MG63 (cell line): Measurements from ENCODE around the gene RABGAP1L. TPM values are rescaled to one million over a fixed set of nuclear protein-coding genes. Genes with fewer than 3 reads are reported as not detected.
"Not testable (repeated sequence)": the region's sequence is repeated elsewhere in the genome, so short reads cannot be mapped to it uniquely, and the experiment has no call there.

Experiments used
- DNase-seq: peaks from one replicate; pipeline ENCODE4 v3.0.0-alpha.2; 2020
- H3K27me3 ChIP-seq: fragments of 250-450 bp; sonication (Bioruptor Pico); 2 replicates; pipeline ENCODE4 v1.5.1; 2020; ENCODE audit warnings: mild to moderate bottlenecking, moderate library complexity
- H3K36me3 ChIP-seq: fragments of 250-450 bp; sonication (Bioruptor Pico); 2 replicates; pipeline ENCODE4 v1.5.1; 2020; ENCODE audit warnings: mild to moderate bottlenecking, moderate library complexity
- H3K4me3 ChIP-seq: fragments of 250-450 bp; sonication (Bioruptor Pico); 2 replicates; pipeline ENCODE4 v1.5.1; 2020; ENCODE audit warnings: mild to moderate bottlenecking, moderate library complexity
- H3K9me3 ChIP-seq: fragments of 250-450 bp; sonication (Bioruptor Pico); 2 replicates; pipeline ENCODE4 v1.5.1; 2020; ENCODE audit warnings: mild to moderate bottlenecking, moderate library complexity
- total RNA-seq: library from RNA; depleted of rRNA; stranded (reverse); fragments of >200 nt; shearing (Covaris generic); gene quantifications from 2 replicates; pipeline ENCODE4 v1.2.3, GENCODE V29; 2014; ENCODE audit warnings: low replicate concordance

The RABGAP1L gene
- total RNA-seq, 1 experiment from 2014 or later = 14.8 TPM

- Histone ChIP-seq H3K36me3 (no peaks in the 10 kb centered on the region), H3K27me3 (no peaks in the 10 kb centered on the region), H3K9me3 (no peaks in the 10 kb centered on the region), H3K4me3 (no peak overlapping the region)
- no peak for DNase-seq
Observed at GRCh38 chr1:174569240-174569639, 409.9 kb downstream of the RABGAP1L start.

GRCh38 chr1:174572771-174573170, 413.5 kb downstream of the RABGAP1L start:
- Histone ChIP-seq H3K4me3 (no peak overlapping the region), H3K36me3 (no peaks in the 10 kb centered on the region), H3K9me3 (no peaks in the 10 kb centered on the region), H3K27me3 (no peaks in the 10 kb centered on the region)
- DNase-seq = no peak

- H3K27me3 ChIP-seq, H3K9me3 ChIP-seq, H3K4me3 ChIP-seq, H3K36me3 ChIP-seq, DNase-seq: not testable (repeated sequence)
Observed at GRCh38 chr1:174576120-174576519, 416.8 kb downstream of the RABGAP1L start.

GRCh38 chr1:174577681-174578080, 418.4 kb downstream of the RABGAP1L start:
- no peaks in the 10 kb centered on the region for H3K27me3 ChIP-seq
- H3K4me3 ChIP-seq = no peak overlapping the region
- no peaks in the 10 kb centered on the region for H3K36me3 ChIP-seq
- DNase-seq = no peak
- no peaks in the 10 kb centered on the region for H3K9me3 ChIP-seq

GRCh38 chr1:174580801-174581200, 421.5 kb downstream of the RABGAP1L start:
- Histone ChIP-seq H3K4me3 (no peak overlapping the region), H3K9me3 (no peaks in the 10 kb centered on the region), H3K27me3 (no peaks in the 10 kb centered on the region), H3K36me3 (no peaks in the 10 kb centered on the region)
- no peak for DNase-seq

- Histone ChIP-seq H3K27me3 (no peaks in the 10 kb centered on the region), H3K9me3 (no peaks in the 10 kb centered on the region), H3K4me3 (no peak overlapping the region), H3K36me3 (no peaks in the 10 kb centered on the region)
- no peak for DNase-seq
Observed at GRCh38 chr1:174583316-174583715, 424.0 kb downstream of the RABGAP1L start.

- H3K27me3 ChIP-seq = no peaks in the 10 kb centered on the region
- no peaks in the 10 kb centered on the region for H3K36me3 ChIP-seq
Observed at GRCh38 chr1:174584071-174584470, 424.8 kb downstream of the RABGAP1L start.

GRCh38 chr1:174588618-174589017, 429.3 kb downstream of the RABGAP1L start:
- not testable (repeated sequence) for H3K36me3 ChIP-seq, H3K27me3 ChIP-seq, H3K4me3 ChIP-seq, DNase-seq, H3K9me3 ChIP-seq

More at GRCh38 chr1:174584071-174584470, 424.8 kb downstream of the RABGAP1L start:
- no peak for DNase-seq
- no peak overlapping the region for H3K4me3 ChIP-seq
- no peaks in the 10 kb centered on the region for H3K9me3 ChIP-seq

GRCh38 chr1:174605198-174605597, 445.9 kb downstream of the RABGAP1L start:
- Histone ChIP-seq H3K9me3 (no peaks in the 10 kb centered on the region), H3K27me3 (peaks cover 2% of the 10 kb centered on the region; the same call in 1 of the 2 replicates), H3K4me3 (no peak overlapping the region), H3K36me3 (no peaks in the 10 kb centered on the region)
- DNase-seq = no peak

- no peak for DNase-seq
- no peaks in the 10 kb centered on the region for H3K9me3 ChIP-seq
- peaks cover 2% of the 10 kb centered on the region; the same call in 1 of the 2 replicates for H3K27me3 ChIP-seq
- no peak overlapping the region for H3K4me3 ChIP-seq
- H3K36me3 ChIP-seq = no peaks in the 10 kb centered on the region
Observed at GRCh38 chr1:174606471-174606870, 447.2 kb downstream of the RABGAP1L start.

- not testable (repeated sequence) for DNase-seq
Observed at GRCh38 chr1:174617905-174618304, 458.6 kb downstream of the RABGAP1L start.

GRCh38 chr1:174623324-174624035, 464.2 kb downstream of the RABGAP1L start:
- DNase-seq = no peak
- Histone ChIP-seq H3K36me3 (no peaks in the 10 kb centered on the region), H3K4me3 (no peak overlapping the region), H3K27me3 (no peaks in the 10 kb centered on the region), H3K9me3 (0 out of 2 replicates have a peak, but pooled peaks cover 2% of the 10 kb centered on the region)

More at GRCh38 chr1:174617905-174618304, 458.6 kb downstream of the RABGAP1L start:
- H3K4me3 ChIP-seq, H3K36me3 ChIP-seq, H3K27me3 ChIP-seq, H3K9me3 ChIP-seq: not testable (repeated sequence)

- no peaks in the 10 kb centered on the region for H3K27me3 ChIP-seq
- H3K4me3 ChIP-seq = no peak overlapping the region
- DNase-seq = no peak
- H3K36me3 ChIP-seq = no peaks in the 10 kb centered on the region
- no peaks in the 10 kb centered on the region for H3K9me3 ChIP-seq
Observed at GRCh38 chr1:174626031-174627025, 467.0 kb downstream of the RABGAP1L start.

GRCh38 chr1:174637487-174637886, 478.2 kb downstream of the RABGAP1L start:
- DNase-seq = no peak
- H3K4me3 ChIP-seq = no peak overlapping the region
- H3K9me3 ChIP-seq = no peaks in the 10 kb centered on the region
- no peaks in the 10 kb centered on the region for H3K27me3 ChIP-seq
- no peaks in the 10 kb centered on the region for H3K36me3 ChIP-seq

GRCh38 chr1:174639461-174639860, 480.1 kb downstream of the RABGAP1L start:
- Histone ChIP-seq H3K27me3 (no peaks in the 10 kb centered on the region), H3K36me3 (no peaks in the 10 kb centered on the region), H3K4me3 (no peak overlapping the region), H3K9me3 (no peaks in the 10 kb centered on the region)
- no peak for DNase-seq

- no peak overlapping the region for H3K4me3 ChIP-seq
- H3K36me3 ChIP-seq = no peaks in the 10 kb centered on the region
- DNase-seq = no peak
- H3K27me3 ChIP-seq = no peaks in the 10 kb centered on the region
- no peaks in the 10 kb centered on the region for H3K9me3 ChIP-seq
Observed at GRCh38 chr1:174640783-174641182, 481.5 kb downstream of the RABGAP1L start.

- H3K4me3 ChIP-seq = no peak overlapping the region
- no peak for DNase-seq
- no peaks in the 10 kb centered on the region for H3K36me3 ChIP-seq
- H3K9me3 ChIP-seq = no peaks in the 10 kb centered on the region
- no peaks in the 10 kb centered on the region for H3K27me3 ChIP-seq
Observed at GRCh38 chr1:174642393-174642792, 483.1 kb downstream of the RABGAP1L start.
